ENCODE results near the gene COL23A1.

Gene COL23A1

DNA sequence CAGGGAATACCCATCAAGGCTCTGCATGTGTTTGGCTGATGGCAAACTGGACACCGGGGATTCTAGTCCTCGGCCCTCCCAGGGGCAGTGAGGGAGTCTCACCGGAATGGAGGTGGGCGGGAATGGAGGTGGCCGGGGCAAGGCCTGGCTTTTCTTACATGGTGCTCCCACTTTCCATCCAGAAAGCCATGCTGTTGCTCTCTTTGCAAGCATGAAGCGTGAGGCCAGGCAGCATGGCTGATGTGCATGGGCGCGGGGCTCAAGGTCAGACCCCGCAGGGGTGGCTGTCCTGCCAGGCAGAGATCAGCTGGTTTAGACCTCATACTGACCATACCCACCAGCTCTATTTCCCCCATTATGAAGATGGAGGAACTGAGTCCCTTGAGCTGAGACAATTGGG, 249.6 kb downstream of the COL23A1 start:
- no peak overlapping the region for H3K4me3 ChIP-seq
- H3K27ac ChIP-seq, result no peak overlapping the region
- TF ChIP-seq CTCF (IDR thresholded peaks at IDR 0.05), result no peak
- DNase-seq (ENCODE audit: low spot score), result no peak

DNA sequence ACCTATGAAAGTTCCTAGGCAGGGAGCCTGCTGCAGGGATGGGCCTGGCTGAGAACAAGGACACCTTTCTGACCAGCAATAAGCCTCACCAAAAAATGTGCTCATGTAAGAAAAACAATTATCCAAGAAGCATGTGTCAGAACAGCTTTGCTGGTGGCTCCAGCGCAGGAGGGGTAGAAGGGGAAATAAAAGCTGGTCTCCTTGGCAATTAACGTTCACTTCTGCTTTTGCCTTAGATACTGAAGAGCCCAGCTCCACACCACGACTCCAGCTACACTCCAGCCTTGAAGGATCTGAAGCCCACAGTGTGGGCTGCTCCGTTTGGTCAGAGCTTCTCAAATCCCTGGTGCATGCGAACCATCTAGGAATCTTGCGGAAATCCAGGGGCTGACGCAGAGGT, 250.0 kb downstream of the COL23A1 start:
- H3K4me3 ChIP-seq, result no peak overlapping the region
- H3K27ac ChIP-seq, result no peak overlapping the region
- TF ChIP-seq CTCF (IDR thresholded peaks at IDR 0.05), result no peak
- no peak for DNase-seq (ENCODE audit: low spot score)

DNA sequence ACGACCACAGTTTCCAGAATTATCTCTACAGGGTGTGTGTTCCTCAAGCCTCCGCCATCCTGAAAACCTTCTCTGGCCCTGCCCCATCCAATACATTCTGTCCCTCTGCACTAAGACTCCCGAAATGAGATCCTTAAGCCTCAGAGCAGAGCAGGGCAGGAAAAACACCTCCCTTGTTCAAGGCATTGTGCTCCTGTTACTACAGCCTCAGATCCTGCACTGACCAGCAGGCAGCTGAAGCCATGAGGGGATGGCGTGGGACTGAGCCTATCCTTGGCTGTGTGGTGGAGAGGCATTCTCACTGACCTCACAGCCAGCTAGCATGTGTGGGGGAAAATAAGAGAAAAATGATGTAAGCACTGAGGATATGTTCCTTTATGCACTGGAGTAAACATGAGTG, 250.9 kb downstream of the COL23A1 start:
- Histone ChIP-seq H3K4me3 (no peak overlapping the region), H3K27ac (no peak overlapping the region)
- TF ChIP-seq CTCF (IDR thresholded peaks at IDR 0.05), result no peak
- no peak for DNase-seq (ENCODE audit: low spot score)

DNA sequence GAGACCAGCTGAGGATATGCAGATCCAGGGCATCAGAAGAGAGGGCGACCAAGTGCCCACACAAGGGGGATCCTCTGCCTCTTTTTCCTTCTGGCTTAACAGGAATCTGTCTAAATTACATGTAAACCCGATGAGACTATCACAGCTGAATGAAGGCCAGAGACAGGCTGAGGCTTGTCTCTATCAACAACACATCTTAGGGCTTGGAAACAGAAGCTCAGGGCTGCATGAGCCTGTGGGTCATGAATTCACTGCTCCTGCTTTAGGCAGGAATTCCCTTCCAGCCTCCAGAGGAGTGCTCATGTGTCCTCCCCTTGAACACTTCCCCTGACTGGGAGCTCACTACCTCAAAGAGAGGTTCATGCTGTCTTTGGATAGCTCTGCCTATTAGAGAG, 251.4 kb downstream of the COL23A1 start:
- no peak for DNase-seq (ENCODE audit: low spot score)
- no peak overlapping the region for H3K27ac ChIP-seq
- H3K4me3 ChIP-seq, result no peak overlapping the region
- TF ChIP-seq CTCF (IDR thresholded peaks at IDR 0.05), result no peak

GRCh38 chr5:178338126-178338749, 252.0 kb downstream of the COL23A1 start:
- H3K27ac ChIP-seq, result no peak overlapping the region
- no peak for DNase-seq (ENCODE audit: low spot score)
- H3K4me3 ChIP-seq, result no peak overlapping the region
- TF ChIP-seq CTCF (IDR thresholded peaks at IDR 0.05), result no peak

DNA sequence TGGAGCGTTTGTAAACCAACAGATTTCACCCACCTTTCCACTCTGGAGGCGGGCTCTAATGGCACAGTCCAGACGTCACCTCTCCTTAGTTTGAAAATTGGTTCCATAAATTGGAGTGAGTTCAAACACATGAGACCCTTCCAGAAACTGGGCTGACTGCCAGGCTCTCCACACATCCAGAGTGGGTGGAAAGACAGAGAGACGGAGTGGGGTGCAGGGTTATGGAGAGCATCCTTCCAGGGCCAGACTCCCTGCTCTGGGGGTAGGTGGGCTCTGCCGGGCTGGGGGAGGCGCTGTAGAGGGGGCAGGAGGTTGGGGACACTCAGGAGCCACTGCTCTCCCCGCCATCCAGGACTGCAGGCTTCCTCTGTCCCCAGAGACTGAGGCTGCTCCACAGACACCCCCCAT, 252.9 kb downstream of the COL23A1 start:
- no peak overlapping the region for H3K27ac ChIP-seq
- H3K4me3 ChIP-seq, result no peak overlapping the region
- no peak for TF ChIP-seq CTCF (IDR thresholded peaks at IDR 0.05)
- no peak for DNase-seq (ENCODE audit: low spot score)

DNA sequence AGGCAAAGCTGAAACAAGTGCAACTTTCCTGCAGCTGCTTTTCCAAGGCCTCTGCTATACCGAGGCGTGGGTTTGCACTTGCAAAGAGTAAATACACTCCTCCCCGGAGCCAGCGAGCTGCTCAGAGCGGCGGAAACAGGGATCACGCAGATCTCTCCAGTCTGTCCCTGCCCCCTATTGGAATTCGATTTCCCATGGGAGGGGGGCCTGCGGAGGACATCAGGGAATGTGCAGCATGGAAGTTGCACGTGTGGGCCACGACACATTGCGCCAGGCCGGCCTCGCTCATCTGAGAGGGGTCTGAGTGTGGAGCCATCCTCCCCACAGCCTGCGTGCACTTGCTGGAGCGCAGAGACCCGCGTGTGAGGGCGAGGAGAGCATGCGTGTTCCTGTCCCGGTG, 253.3 kb downstream of the COL23A1 start:
- H3K27ac ChIP-seq, result no peak overlapping the region
- DNase-seq (ENCODE audit: low spot score), result no peak
- H3K4me3 ChIP-seq, result no peak overlapping the region
- no peak for TF ChIP-seq CTCF (IDR thresholded peaks at IDR 0.05)
